Naive thymus-derived CD4-positive, alpha-beta T cell (primary cell): Measurements from ENCODE around the gene PPARG. TPM values are rescaled to one million over a fixed set of nuclear protein-coding genes. Genes with fewer than 3 reads are reported as not detected.
A peak's percentile ranks its signal among the peaks of the same experiment; 100 is the strongest.
"Not testable (repeated sequence)": the region's sequence is repeated elsewhere in the genome, so short reads cannot be mapped to it uniquely, and the experiment has no call there.

Experiments
- ATAC-seq: fragments of 150-1000 bp; cut with Tn5 transposase; 2 replicates; pipeline ENCODE4 v1.10.0; 2021; ENCODE audit warnings: mild to moderate bottlenecking, moderate library complexity
- CTCF ChIA-PET: fragments of 350-600 bp; sonication (Branson Sonifier 250); formaldehyde crosslinking; loops from one replicate; lab custom pipeline; 2021; ENCODE audit warnings: antibody characterized with exemption; lab: Charles Lee
- POLR2A ChIA-PET: fragments of 350-600 bp; sonication (Branson Sonifier 250); formaldehyde crosslinking; loops from one replicate; lab custom pipeline; 2021; ENCODE audit warnings: antibody characterized with exemption, inconsistent platforms; lab: Charles Lee
- DNase-seq, 9 donors: peaks; one replicate each; pipeline versions ENCODE4 v3.0.0 to v3.0.0-alpha.2; 2020 to 2022; ENCODE audit warnings: mixed read lengths in 1 of 9
- H3K27ac ChIP-seq: one replicate; pipeline ENCODE4 v1.7.0; 2013; ENCODE audit warnings: mild to moderate bottlenecking, low read depth, low read length, moderate library complexity
- H3K27me3 ChIP-seq, 2 donors: one replicate each; pipeline ENCODE4 v1.7.0; 2013; ENCODE audit warnings: low read length in 2 of 2, mild to moderate bottlenecking in 2 of 2, moderate library complexity in 2 of 2; ENCODE audit not compliant: control insufficient read depth in 2 of 2, insufficient read depth in 2 of 2
- H3K36me3 ChIP-seq, 3 experiments: 1 replicate in 2 of 3; 2 replicates in 1 of 3; pipeline ENCODE4 v1.7.0; 2013; ENCODE audit warnings: low read length in 3 of 3, mild to moderate bottlenecking in 3 of 3, moderate library complexity in 1 of 3; ENCODE audit not compliant: insufficient read depth in 3 of 3, control insufficient read depth in 2 of 3
- H3K4me1 ChIP-seq, 2 donors: one replicate each; pipeline ENCODE4 v1.7.0; 2013; ENCODE audit warnings: low read length in 2 of 2, mild to moderate bottlenecking in 2 of 2, moderate library complexity in 1 of 2; ENCODE audit not compliant: control insufficient read depth in 2 of 2, insufficient read depth in 2 of 2
- H3K4me3 ChIP-seq: 2 replicates; pipeline ENCODE4 v1.7.0; 2013; ENCODE audit warnings: mild to moderate bottlenecking, low read length
- H3K9me3 ChIP-seq, 3 experiments: 1 replicate in 2 of 3; 2 replicates in 1 of 3; pipeline ENCODE4 v1.7.0; 2013; ENCODE audit warnings: low read length in 3 of 3; ENCODE audit not compliant: control insufficient read depth in 2 of 3
- H3K27ac Mint-ChIP-seq, 9 donors: one replicate each; pipeline ENCODE4 v1.8.0; 2020 to 2022; ENCODE audit warnings: mixed read lengths in 9 of 9, mild to moderate bottlenecking in 8 of 9, moderate library complexity in 5 of 9, inconsistent platforms in 2 of 9
- H3K27me3 Mint-ChIP-seq, 5 donors: one replicate each; pipeline ENCODE4 v1.8.0; 2021 to 2022; ENCODE audit warnings: mixed read lengths in 5 of 5, mild to moderate bottlenecking in 1 of 5
- H3K36me3 Mint-ChIP-seq, 5 donors: one replicate each; pipeline ENCODE4 v1.8.0; 2020 to 2022; ENCODE audit warnings: mixed read lengths in 5 of 5, mild to moderate bottlenecking in 3 of 5, inconsistent platforms in 1 of 5
- H3K4me1 Mint-ChIP-seq, 7 donors: one replicate each; pipeline ENCODE4 v1.8.0; 2020 to 2022; ENCODE audit warnings: mixed read lengths in 7 of 7, mild to moderate bottlenecking in 3 of 7, inconsistent platforms in 1 of 7
- H3K4me3 Mint-ChIP-seq, 10 donors: one replicate each; pipeline ENCODE4 v1.8.0; 2020 to 2022; ENCODE audit warnings: mild to moderate bottlenecking in 10 of 10, mixed read lengths in 10 of 10, moderate library complexity in 6 of 10, inconsistent platforms in 2 of 10
- H3K9me3 Mint-ChIP-seq, 11 donors: one replicate each; pipeline ENCODE4 v1.8.0; 2020 to 2022; ENCODE audit warnings: mixed read lengths in 11 of 11, mild to moderate bottlenecking in 4 of 11, inconsistent platforms in 1 of 11, moderate library complexity in 1 of 11
- intact Hi-C, 2 donors: fragments of 100-400 bp; cut with micrococcal nuclease; formaldehyde crosslinking; loops; one replicate each; pipeline ENCODE4 v1.15.1; 2023
- polyA plus RNA-seq, 2 donors: library from polyadenylated mRNA; unstranded; fragments of 300-500 nt; fragmentation: Illumina TruSeq; gene quantifications; one replicate each; pipeline ENCODE4 v1.2.3, GENCODE V29; 2021
- total RNA-seq, 6 experiments: library from RNA in 5 of 6; stranded (reverse) in 5 of 6; gene quantifications; 1 replicate in 5 of 6; 2 replicates in 1 of 6; pipeline ENCODE4 v1.2.3 and lab custom pipeline; 2021 to 2026

PPARG gene
- total and polyA plus RNA-seq, 7 experiments from 2014 or later = 0.37 to 2.1 (median 0.51) TPM; not detected in 3

GRCh38 chr3:12452361-12453330 lies 163.8 kb downstream of the PPARG start:
- Mint-ChIP-seq H3K9me3 (peaks cover 0 to 7% (median 0%) of the 10 kb centered on the region in 11 donors), H3K27me3 (no peaks in the 10 kb centered on the region), H3K4me1 (no peaks in the 10 kb centered on the region), H3K27ac (no peak overlapping the region), H3K36me3 (no peaks in the 10 kb centered on the region), H3K4me3 (no peak overlapping the region)
- ChIA-PET CTCF (interaction anchor here (0.5 kb wide), 1 partner anchor 27 kb away, joined by 4 read pairs; no protein-coding TSS in a partner anchor), POLR2A (no interaction called here)
- Histone ChIP-seq H3K9me3 (no peaks in the 10 kb centered on the region), H3K4me1 (no peaks in the 10 kb centered on the region), H3K27ac (no peak overlapping the region), H3K4me3 (no peak overlapping the region), H3K27me3 (no peaks in the 10 kb centered on the region), H3K36me3 (no peaks in the 10 kb centered on the region)
- intact Hi-C loops = no loop called here
- DNase-seq (no peak), ATAC-seq (no peak)

GRCh38 chr3:12454076-12454815 lies 165.4 kb downstream of the PPARG start:
- ATAC-seq (no peak), DNase-seq (no peak)
- Histone ChIP-seq H3K27me3 (no peaks in the 10 kb centered on the region), H3K27ac (no peak overlapping the region), H3K4me3 (no peak overlapping the region), H3K4me1 (no peaks in the 10 kb centered on the region), H3K36me3 (no peaks in the 10 kb centered on the region), H3K9me3 (no peaks in the 10 kb centered on the region)
- Mint-ChIP-seq H3K4me3 (no peak overlapping the region), H3K9me3 (peaks cover 0 to 11% (median 0%) of the 10 kb centered on the region in 11 donors), H3K4me1 (no peaks in the 10 kb centered on the region), H3K27ac (no peak overlapping the region), H3K27me3 (no peaks in the 10 kb centered on the region), H3K36me3 (no peaks in the 10 kb centered on the region)
- intact Hi-C loops = no loop called here
- ChIA-PET CTCF (interaction anchor here (1.0 kb wide), 1 partner anchor 25 kb away, joined by 4 read pairs; no protein-coding TSS in a partner anchor), POLR2A (no interaction called here)

GRCh38 chr3:12454816-12455121 lies 165.9 kb downstream of the PPARG start:
- Histone ChIP-seq H3K4me1 (no peaks in the 10 kb centered on the region), H3K27ac (no peak overlapping the region), H3K4me3 (no peak overlapping the region), H3K27me3 (no peaks in the 10 kb centered on the region), H3K36me3 (no peaks in the 10 kb centered on the region), H3K9me3 (no peaks in the 10 kb centered on the region)
- Mint-ChIP-seq H3K36me3 (no peaks in the 10 kb centered on the region), H3K27me3 (no peaks in the 10 kb centered on the region), H3K9me3 (peaks cover 0 to 11% (median 0%) of the 10 kb centered on the region in 11 donors), H3K27ac (no peak overlapping the region), H3K4me1 (no peaks in the 10 kb centered on the region), H3K4me3 (no peak overlapping the region)
- CTCF ChIA-PET = interaction anchor here (1.0 kb wide), 1 partner anchor 25 kb away, joined by 4 read pairs; no protein-coding TSS in a partner anchor
- intact Hi-C loops = no loop called here
- ATAC-seq (no peak), DNase-seq (no peak)
- POLR2A ChIA-PET = no interaction called here

- Mint-ChIP-seq H3K27me3 (no peaks in the 10 kb centered on the region), H3K4me3 (no peak overlapping the region), H3K27ac (no peak overlapping the region), H3K9me3 (peaks cover 0 to 15% (median 0%) of the 10 kb centered on the region in 11 donors), H3K36me3 (no peaks in the 10 kb centered on the region), H3K4me1 (no peaks in the 10 kb centered on the region)
- CTCF ChIA-PET = no interaction called here
- Histone ChIP-seq H3K27me3 (no peaks in the 10 kb centered on the region), H3K4me1 (no peaks in the 10 kb centered on the region), H3K4me3 (no peak overlapping the region), H3K36me3 (no peaks in the 10 kb centered on the region), H3K27ac (no peak overlapping the region), H3K9me3 (no peaks in the 10 kb centered on the region)
- ATAC-seq = no peak
- DNase-seq = no peak
- intact Hi-C loops = no loop called here
- POLR2A ChIA-PET = no interaction called here
Measured at GRCh38 chr3:12455740-12456139, 166.9 kb downstream of the PPARG start.

GRCh38 chr3:12456441-12456840 lies 167.6 kb downstream of the PPARG start:
- intact Hi-C loops = no loop called here
- Mint-ChIP-seq H3K27ac (peak overlapping the region in 1 of 9 donors; percentile 27), H3K36me3 (no peaks in the 10 kb centered on the region), H3K4me1 (peaks cover 0 to 5% (median 0%) of the 10 kb centered on the region in 7 donors), H3K4me3 (no peak overlapping the region), H3K27me3 (no peaks in the 10 kb centered on the region), H3K9me3 (peaks cover 0 to 13% (median 0%) of the 10 kb centered on the region in 11 donors)
- POLR2A ChIA-PET = no interaction called here
- Histone ChIP-seq H3K4me3 (no peak overlapping the region), H3K9me3 (no peaks in the 10 kb centered on the region), H3K27ac (no peak overlapping the region), H3K27me3 (no peaks in the 10 kb centered on the region), H3K36me3 (no peaks in the 10 kb centered on the region), H3K4me1 (no peaks in the 10 kb centered on the region)
- ATAC-seq (no peak), DNase-seq (no peak)
- CTCF ChIA-PET = no interaction called here

- H3K9me3 ChIP-seq, H3K27me3 Mint-ChIP-seq, intact Hi-C loops: not testable (repeated sequence)
Measured at GRCh38 chr3:12457380-12457779, 168.5 kb downstream of the PPARG start.

More at GRCh38 chr3:12457380-12457779, 168.5 kb downstream of the PPARG start:
- H3K36me3 Mint-ChIP-seq, DNase-seq, ATAC-seq, POLR2A ChIA-PET, H3K27ac ChIP-seq, H3K36me3 ChIP-seq, H3K4me3 Mint-ChIP-seq, H3K4me3 ChIP-seq, H3K27me3 ChIP-seq, H3K27ac Mint-ChIP-seq, CTCF ChIA-PET, H3K4me1 Mint-ChIP-seq, H3K4me1 ChIP-seq: not testable (repeated sequence)
- peaks cover 0 to 12% (median 0%) of the 10 kb centered on the region in 11 donors for H3K9me3 Mint-ChIP-seq
